H7 (cell line): ENCODE data around the gene KCNK18. TPM values are rescaled to one million over a fixed set of nuclear protein-coding genes. Genes with fewer than 3 reads are reported as not detected.
"Not testable (repeated sequence)": the region's sequence is repeated elsewhere in the genome, so short reads cannot be mapped to it uniquely, and the experiment has no call there.

Source experiments
- DNase-seq: peaks from one replicate; pipeline ENCODE4 v3.0.0; 2012
- H3K27me3 ChIP-seq: 2 replicates; pipeline ENCODE4 v1.6.0; 2011; ENCODE audit warnings: mild to moderate bottlenecking, low read length; ENCODE audit not compliant: control insufficient read depth, insufficient read depth
- H3K36me3 ChIP-seq: replicated peaks from 2 replicates; pipeline ENCODE4 v1.5.1; 2011; ENCODE audit warnings: low read length; ENCODE audit not compliant: control insufficient read depth, insufficient read depth
- H3K4me3 ChIP-seq: 2 replicates; pipeline ENCODE4 v1.5.1; 2011; ENCODE audit warnings: low read depth, mild to moderate bottlenecking, control low read depth, low read length, moderate library complexity; ENCODE audit not compliant: insufficient read depth
- total RNA-seq: library from RNA; depleted of rRNA; stranded (reverse); fragments of >200 nt; shearing (Covaris generic); gene quantifications from 2 replicates; pipeline ENCODE4 v1.2.3, GENCODE V29; 2014

The KCNK18 gene
- total RNA-seq, 1 experiment from 2014 or later, result not detected

DNA sequence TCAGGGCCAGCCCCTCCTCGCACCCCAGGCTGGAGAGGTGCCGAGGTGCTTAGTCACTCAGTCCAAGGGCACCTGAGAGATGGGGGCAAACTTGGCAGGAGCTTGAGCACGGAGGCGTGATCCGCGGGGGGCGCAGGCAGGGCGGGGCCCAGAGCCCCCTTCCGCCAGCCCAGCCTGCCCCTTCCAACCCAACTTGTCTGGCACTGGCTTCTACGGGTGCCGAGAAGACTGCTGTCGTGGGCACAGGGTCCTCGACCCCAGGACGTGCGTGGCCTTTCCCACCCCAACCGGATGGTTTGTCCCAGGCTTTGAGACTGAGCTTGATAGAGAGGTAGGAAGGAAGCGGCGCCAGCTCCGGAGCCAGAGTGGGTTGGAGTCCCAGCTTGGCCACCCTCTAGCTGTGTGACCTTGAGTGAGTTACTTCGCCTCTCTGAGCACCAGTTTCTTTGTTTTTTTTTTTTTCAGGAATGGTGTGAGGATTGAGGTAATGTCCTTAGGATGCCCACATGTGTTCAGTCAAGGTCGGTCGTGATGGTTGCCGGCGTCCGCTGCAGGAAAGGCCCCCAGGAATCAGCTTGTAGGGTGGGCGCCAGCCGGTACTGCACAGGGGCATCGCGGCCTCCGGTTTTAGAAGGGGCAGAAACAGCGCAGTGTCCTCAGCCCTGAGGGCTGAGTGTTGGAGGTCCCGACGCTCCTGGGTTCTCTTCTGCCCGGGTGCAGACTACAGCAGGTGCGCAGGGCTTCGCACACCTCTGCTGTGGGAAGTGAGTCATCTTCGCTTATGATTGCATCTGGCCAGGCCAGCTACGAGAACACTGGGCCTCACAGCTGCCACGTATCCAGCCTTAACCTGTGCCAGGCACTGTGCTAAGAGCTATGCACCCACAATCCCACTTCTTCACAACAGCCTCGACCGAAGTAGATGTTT, 30.6 kb upstream of the KCNK18 start:
- H3K27me3 ChIP-seq, result peaks cover 100% of the 10 kb centered on the region
- no peak overlapping the region; the same call in 1 of the 2 replicates for H3K4me3 ChIP-seq
- DNase-seq, result peak; percentile 39

DNA sequence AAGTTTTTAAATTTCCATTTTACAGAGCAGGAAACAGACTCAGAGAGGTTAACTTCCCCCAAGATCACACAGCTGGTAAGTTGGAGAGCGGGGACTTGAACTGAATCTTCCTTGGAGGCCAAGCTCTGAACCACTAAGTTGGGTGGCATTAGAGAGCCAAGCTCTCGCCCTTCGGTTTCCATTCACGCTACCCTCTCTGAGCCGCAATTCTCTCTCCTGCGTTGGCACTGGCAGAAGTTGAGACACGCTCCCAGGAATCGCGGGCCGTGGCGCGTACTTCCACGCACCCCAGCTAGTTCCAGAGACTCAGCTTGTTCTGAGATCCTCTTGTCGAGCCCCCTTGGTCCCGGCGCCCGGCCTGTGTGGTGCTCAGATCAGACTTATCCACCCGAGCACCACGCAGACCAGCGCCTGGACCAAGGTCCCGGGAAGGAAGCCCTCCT, 29.9 kb upstream of the KCNK18 start:
- DNase-seq, result no peak
- Histone ChIP-seq H3K36me3 (no peaks in the 10 kb centered on the region), H3K27me3 (peaks cover 100% of the 10 kb centered on the region), H3K4me3 (peak overlapping the region; percentile 45; the same call in 1 of the 2 replicates)

More for the DNA sequence above, 30.6 kb upstream of the KCNK18 start:
- H3K36me3 ChIP-seq, result no peaks in the 10 kb centered on the region

DNA sequence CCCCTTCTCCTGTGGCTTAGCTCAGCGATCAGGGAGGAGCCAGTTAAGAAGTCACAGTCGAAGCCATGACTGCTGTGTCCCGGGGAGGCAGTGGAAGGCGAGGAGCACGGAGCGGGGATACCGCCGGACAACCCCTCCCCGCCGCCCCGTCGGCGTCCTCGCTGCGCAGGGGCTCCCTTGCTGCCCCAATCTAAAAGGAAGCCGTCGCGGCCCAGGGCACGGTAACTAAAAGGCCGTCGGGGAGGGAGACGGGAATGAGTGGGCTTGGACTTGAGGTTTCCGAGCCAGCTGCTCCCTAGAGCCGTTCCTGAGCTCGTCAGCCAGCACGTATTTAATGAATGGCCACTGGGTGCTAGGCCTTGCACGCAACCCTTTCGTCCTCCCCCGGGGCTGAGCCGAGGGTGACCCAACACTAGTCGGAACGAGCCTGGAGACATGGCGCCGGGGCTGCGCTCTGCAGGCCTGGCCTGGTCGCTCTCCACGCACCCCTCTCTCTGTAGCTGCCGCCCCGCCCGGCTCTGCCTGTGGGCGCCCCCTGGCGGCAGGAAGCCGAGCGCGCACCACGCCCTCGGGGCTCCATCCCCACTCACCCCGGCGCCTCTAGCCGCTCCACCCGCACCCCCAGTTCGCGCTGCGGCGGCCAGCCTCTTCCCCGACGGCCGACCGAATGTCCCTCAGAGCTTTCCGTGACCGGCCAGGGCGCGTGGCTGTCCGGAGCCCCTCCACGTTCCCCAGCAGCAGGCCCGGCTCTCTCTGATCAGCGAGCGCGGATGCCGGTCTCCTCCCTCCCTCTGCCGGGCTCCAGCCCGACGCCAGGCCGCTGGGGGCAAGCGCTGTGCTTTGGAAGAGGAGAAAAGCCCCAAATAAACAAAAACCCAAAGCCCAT, 29.3 kb upstream of the KCNK18 start:
- peak; percentile 98 for DNase-seq
- peak overlapping the region; percentile 45 for H3K4me3 ChIP-seq
- H3K36me3 ChIP-seq, result no peaks in the 10 kb centered on the region
- peaks cover 100% of the 10 kb centered on the region for H3K27me3 ChIP-seq

DNA sequence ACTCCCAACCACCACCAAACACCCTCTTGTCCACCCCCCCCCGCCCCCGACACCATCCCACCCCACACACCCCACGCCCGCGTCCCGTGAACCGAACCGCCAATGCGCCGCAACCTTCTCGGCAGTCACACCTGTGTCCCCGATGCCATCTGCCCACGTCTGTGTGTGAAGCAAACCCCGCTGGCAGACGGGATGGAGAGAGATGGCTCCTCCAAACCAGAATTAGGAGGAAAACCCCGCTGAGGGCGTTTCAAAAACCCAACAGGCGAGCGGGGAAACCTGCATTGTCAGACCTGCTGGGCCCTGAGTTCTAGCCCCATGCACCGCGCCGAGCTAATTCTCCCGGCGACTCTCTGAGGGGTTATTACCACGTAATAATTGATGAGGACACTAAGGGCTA, 28.6 kb upstream of the KCNK18 start:
- DNase-seq, result peak; percentile 74
- Histone ChIP-seq H3K27me3 (peaks cover 99% of the 10 kb centered on the region), H3K4me3 (peak overlapping the region; percentile 45; the same call in 1 of the 2 replicates), H3K36me3 (no peaks in the 10 kb centered on the region)

DNA sequence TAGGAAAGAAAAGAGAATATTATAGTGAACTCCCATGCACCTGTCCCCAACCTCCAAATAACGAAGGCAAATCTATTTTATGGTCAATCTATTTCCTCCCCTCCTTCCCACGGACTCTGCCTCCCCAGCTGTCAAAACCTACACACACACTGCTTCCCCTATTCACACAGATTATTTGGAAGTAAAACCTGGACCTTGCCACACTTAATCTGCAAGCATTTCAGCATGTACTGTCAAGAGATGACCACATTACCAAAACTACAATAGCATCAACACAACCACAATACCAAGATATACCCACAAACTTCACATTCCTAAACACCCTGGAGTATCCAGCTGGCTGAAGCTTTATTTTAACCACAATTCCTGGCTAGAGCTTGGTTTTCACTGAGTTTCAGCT, 27.8 kb upstream of the KCNK18 start:
- Histone ChIP-seq H3K36me3 (no peaks in the 10 kb centered on the region), H3K4me3 (no peak overlapping the region), H3K27me3 (peaks cover 96% of the 10 kb centered on the region)
- no peak for DNase-seq

DNA sequence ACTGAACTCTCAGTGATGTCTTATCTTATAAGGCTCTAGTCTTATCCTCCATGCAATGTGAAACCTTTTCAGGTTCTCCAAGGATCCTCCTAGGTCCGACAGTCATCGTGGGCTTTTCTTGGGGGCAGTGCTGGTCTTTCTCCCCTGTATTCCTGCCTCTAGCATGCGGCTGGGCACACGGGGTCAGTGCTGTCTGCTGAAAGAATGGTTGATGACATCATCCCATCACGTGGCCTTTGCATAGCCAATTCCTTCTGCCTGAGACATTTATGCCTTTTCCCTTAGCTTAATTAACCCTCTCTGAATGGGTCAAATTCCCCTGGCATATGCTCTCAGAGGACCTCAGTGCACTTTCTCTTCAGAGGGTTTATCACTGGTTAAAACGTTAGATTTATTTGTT, 27.0 kb upstream of the KCNK18 start:
- Histone ChIP-seq H3K4me3 (no peak overlapping the region), H3K27me3 (peaks cover 92% of the 10 kb centered on the region), H3K36me3 (no peaks in the 10 kb centered on the region)
- DNase-seq, result peak; percentile 27

DNA sequence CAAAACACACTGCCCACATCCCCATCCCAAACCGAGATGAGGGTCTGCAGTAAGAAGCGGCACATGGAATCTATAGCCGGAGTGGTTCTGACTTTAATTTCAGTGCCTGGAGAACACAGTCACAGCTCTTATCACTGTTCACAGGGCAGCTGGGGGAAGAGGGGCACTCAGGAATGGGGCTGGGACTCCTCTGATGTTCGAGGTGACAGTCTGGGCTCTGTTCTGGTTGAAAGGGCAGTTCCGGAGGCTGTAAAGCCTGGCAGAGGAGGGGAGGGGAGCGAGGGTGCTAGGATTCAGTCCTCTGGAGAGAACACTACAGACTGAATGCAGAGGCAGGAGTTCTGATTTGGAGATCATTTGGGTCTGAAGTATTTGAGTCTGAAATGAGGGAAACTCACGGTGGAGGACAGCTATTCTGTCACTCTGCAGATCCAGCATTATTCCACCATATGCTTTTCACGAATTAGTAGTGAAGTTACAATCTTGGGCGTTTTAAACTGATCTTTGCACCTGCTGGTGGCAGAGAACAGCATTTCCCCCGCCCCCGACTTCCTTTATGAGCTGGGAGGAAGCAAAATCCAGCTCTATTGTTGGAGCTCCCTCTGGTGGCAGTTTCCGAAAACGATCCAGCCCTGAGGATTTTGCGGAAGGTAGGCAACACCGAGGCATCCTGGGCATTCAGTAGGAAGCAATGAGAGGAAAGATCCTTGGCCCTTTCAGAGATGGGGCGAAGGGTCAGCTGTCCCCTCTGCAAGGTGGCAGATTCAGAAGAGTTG, 22.7 kb upstream of the KCNK18 start:
- peak; percentile 91 for DNase-seq
- Histone ChIP-seq H3K27me3 (peaks cover 54% of the 10 kb centered on the region), H3K36me3 (no peaks in the 10 kb centered on the region), H3K4me3 (peak overlapping the region; percentile 41)

DNA sequence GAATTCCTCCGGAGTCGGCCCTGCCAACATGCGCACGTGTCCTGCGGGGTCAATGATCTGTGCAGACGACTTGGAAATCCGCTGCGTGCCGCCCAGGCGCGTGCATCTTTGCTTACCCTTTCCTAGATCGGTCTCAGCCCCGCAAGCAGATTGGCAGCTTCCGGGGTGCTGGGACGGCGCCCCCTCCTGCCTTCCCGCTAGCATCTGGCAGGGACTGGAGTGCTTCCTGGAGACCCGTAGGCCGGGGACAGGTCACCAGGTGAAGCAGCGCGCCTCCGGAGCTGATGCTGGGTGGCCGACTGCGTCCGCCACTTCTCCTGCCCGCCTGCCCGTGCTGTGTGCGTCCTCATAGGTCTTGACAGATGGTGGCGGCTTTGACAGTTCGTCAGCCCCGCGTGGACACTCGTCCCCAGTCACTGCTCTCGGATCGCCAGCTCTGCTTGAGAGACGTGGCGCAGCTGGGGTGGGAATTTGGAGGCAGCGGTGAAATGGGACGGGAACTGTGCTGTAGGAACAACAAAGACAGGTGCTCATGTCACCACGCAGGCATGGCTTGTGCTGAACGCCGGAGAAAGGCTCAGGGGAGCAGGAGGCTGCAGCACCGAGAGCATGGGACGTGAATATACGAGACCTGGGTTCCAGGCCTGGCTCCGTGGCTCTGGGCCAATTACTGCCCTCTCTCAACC, 21.9 kb upstream of the KCNK18 start:
- Histone ChIP-seq H3K36me3 (no peaks in the 10 kb centered on the region), H3K27me3 (peaks cover 47% of the 10 kb centered on the region), H3K4me3 (peak overlapping the region; percentile 41)
- peak; percentile 70 for DNase-seq

DNA sequence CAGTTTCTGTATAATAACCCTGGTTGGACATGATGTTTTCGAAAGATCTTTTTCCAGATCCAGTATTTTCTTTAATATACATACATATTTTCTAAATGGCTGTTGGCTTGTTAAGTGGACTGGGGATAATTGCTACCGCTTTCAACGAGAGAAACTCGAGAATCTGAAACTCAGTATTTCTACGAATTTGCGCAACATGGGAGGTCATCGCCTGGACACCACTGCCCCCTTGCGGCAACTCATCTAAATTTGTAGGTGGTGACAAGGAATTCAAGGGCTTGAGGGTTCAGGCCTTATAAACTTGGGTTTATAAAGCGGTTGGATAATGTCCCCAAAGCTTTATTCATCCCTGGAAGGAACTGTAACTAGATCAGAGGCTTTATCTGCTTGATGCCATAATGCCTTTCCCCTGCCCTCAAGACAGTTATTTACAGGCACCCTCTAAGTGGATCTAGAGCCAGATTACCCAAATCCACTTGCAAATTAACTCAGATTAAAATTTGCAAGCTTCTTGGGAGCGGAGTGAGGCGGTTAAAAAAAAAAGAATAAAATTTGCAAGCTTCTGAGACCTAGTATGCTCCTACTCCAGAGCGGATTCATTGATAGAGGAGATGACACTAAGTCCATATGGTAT, 21.3 kb upstream of the KCNK18 start:
- no peaks in the 10 kb centered on the region for H3K36me3 ChIP-seq
- H3K27me3 ChIP-seq, result peaks cover 41% of the 10 kb centered on the region
- peak; percentile 84 for DNase-seq
- peak overlapping the region; percentile 41 for H3K4me3 ChIP-seq

DNA sequence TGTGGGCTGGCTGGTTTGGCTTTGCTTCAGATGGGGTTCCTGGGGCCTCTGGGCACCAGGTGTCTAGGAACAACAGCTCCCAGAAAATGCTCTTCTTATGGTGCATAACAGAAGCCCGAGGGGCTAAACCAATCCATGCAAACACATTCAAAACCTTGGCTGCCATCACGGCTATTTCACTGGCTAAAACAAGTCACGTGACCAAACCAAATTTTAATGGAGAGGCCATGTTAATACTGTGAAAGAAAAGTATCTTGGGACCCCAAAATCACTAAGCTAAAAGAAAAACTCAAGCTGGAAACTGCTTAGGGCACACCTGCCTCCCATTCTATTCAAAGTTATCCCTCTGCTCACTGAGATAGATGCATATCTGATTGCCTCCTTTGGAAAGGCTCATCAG, 19.1 kb upstream of the KCNK18 start:
- Histone ChIP-seq H3K4me3 (no peak overlapping the region), H3K27me3 (peaks cover 19% of the 10 kb centered on the region), H3K36me3 (no peaks in the 10 kb centered on the region)
- DNase-seq, result no peak

DNA sequence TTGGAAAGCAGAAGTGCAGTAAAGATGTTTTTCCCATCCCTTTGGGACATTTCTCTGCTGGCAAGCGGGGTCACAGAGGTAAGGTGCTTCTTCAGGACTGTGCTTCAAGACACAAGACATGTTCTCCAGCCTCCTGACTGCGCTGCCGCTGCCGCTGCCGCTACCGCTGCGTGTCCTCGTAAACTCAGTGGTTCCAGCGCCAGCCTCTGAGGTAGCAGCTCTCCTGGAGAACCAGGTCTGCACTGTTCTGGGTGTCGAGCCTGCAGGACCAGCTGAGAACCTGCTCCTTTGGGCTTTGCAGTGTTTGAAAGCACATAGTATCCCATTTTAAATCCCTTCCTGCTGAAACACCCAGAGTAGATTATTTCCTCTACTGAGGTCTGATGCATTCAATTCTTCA, 13.0 kb upstream of the KCNK18 start:
- DNase-seq, result no peak
- H3K36me3 ChIP-seq, result no peaks in the 10 kb centered on the region
- H3K27me3 ChIP-seq, result no peaks in the 10 kb centered on the region
- no peak overlapping the region for H3K4me3 ChIP-seq

DNA sequence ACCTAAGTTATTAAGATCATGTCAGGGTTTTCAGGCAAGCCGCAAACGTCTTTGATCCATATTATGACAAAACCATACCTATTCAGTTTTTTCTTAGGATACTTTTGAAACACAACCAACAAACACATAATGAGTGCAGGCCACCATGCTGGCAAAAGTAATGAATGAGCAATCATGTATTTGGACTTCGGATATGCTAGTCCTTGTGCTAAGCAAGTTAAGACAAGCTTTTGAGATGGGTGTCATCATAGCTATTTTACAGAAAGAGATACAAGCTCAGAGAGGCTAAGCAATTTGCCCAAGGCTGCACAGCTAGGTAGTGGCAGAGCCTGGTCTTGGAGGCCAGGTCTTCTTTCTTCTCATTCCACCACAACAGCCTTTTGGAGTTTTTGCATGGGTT, 12.5 kb upstream of the KCNK18 start:
- Histone ChIP-seq H3K4me3 (no peak overlapping the region), H3K27me3 (no peaks in the 10 kb centered on the region), H3K36me3 (no peaks in the 10 kb centered on the region)
- DNase-seq, result no peak

DNA sequence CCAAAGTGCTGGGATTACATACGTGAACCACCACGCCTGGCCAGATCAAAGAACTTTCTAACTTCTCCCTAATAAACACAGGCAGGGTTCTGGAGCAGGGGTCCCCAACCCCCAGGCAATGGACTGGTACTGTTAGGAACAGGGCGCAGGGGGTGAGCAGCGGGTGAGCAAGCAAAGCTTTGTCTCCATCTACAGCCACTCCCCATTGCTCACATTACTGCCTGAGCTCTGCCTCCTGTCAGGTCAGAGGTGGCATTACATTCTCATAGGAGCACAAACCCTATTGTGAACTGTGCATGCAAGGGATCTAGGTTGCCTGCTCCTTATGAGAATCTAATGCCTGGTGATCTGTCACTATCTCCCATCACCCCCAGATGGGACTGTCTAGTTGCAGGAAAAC, 11.5 kb upstream of the KCNK18 start:
- not testable (repeated sequence) for H3K36me3 ChIP-seq, DNase-seq, H3K27me3 ChIP-seq, H3K4me3 ChIP-seq
